Measurements from ENCODE around the gene SLC5A3.

The SLC5A3 gene

GRCh38 chr21:34077888-34078287 lies 4.5 kb downstream of the SLC5A3 start:
- ChIA-PET CTCF (no interaction called here), POLR2A (no interaction called here)
- DNase-seq (ENCODE audit: extremely low spot score) = no peak
- TF ChIP-seq LEF1 (IDR thresholded peaks at IDR 0.05; ENCODE audit: borderline replicate concordance) = no peak
- TF ChIP-seq TARDBP (IDR thresholded peaks at IDR 0.05) = no peak

- ChIA-PET CTCF (no interaction called here), POLR2A (no interaction called here)
- no peak for DNase-seq (ENCODE audit: extremely low spot score)
- TF ChIP-seq SP1 (IDR thresholded peaks at IDR 0.05) = no peak
These were observed 5.5 kb downstream of the SLC5A3 start for GRCh38 chr21:34078915-34079314.

GRCh38 chr21:34080710-34081109 lies 7.3 kb downstream of the SLC5A3 start:
- ChIA-PET POLR2A (interaction anchor here (1.1 kb wide), 1 partner anchor 8 kb away, joined by 3 read pairs; the partner anchor contains the start of genes MRPS6 and SLC5A3), CTCF (interaction anchor here (0.6 kb wide), 1 partner anchor 267 kb away, joined by 3 read pairs; no protein-coding TSS in a partner anchor)
- DNase-seq (ENCODE audit: extremely low spot score) = no peak
- TF ChIP-seq SP1 (IDR thresholded peaks at IDR 0.05) (no peak), NFRKB (IDR thresholded peaks at IDR 0.05) (no peak), L3MBTL2 (conservative IDR thresholded peaks at IDR 0.05) (no peak), CTBP1 (IDR thresholded peaks at IDR 0.05; ENCODE audit: borderline replicate concordance) (no peak), TARDBP (IDR thresholded peaks at IDR 0.05) (no peak), ELF4 (IDR thresholded peaks at IDR 0.05) (no peak), LEF1 (IDR thresholded peaks at IDR 0.05; ENCODE audit: borderline replicate concordance) (no peak), ARNT (IDR thresholded peaks at IDR 0.05) (no peak), FOXA1 (IDR thresholded peaks at IDR 0.05) (no peak), BHLHE40 (IDR thresholded peaks at IDR 0.05; ENCODE audit: borderline replicate concordance) (no peak), HDGF (IDR thresholded peaks at IDR 0.05; ENCODE audit: borderline replicate concordance) (no peak), ZNF384 (IDR thresholded peaks at IDR 0.05) (no peak), PKNOX1 (IDR thresholded peaks at IDR 0.05) (no peak), FOXK2 (IDR thresholded peaks at IDR 0.05) (no peak), SUZ12 (IDR thresholded peaks at IDR 0.05) (no peak), FOXM1 (IDR thresholded peaks at IDR 0.05; ENCODE audit: borderline replicate concordance) (no peak)

GRCh38 chr21:34082769-34083168 lies 9.4 kb downstream of the SLC5A3 start:
- ChIA-PET POLR2A (no interaction called here), CTCF (no interaction called here)
- TF ChIP-seq L3MBTL2 (conservative IDR thresholded peaks at IDR 0.05) (no peak), CTBP1 (IDR thresholded peaks at IDR 0.05; ENCODE audit: borderline replicate concordance) (no peak)
- no peak for DNase-seq (ENCODE audit: extremely low spot score)

GRCh38 chr21:34083357-34083756 lies 10.0 kb downstream of the SLC5A3 start:
- DNase-seq (ENCODE audit: extremely low spot score) = no peak
- TF ChIP-seq NFRKB (IDR thresholded peaks at IDR 0.05) (no peak), BHLHE40 (IDR thresholded peaks at IDR 0.05; ENCODE audit: borderline replicate concordance) (no peak)
- POLR2A ChIA-PET = no interaction called here
- CTCF ChIA-PET = no interaction called here

- no peak for DNase-seq (ENCODE audit: extremely low spot score)
- no peak for TF ChIP-seq ELF4 (IDR thresholded peaks at IDR 0.05)
- no peak for TF ChIP-seq ZNF384 (IDR thresholded peaks at IDR 0.05)
- no peak for TF ChIP-seq CTBP1 (IDR thresholded peaks at IDR 0.05; ENCODE audit: borderline replicate concordance)
- no peak for TF ChIP-seq ARNT (IDR thresholded peaks at IDR 0.05)
- TF ChIP-seq FOXA1 (IDR thresholded peaks at IDR 0.05) = no peak
- TF ChIP-seq NFRKB (IDR thresholded peaks at IDR 0.05) = no peak
- no peak for TF ChIP-seq FOXM1 (IDR thresholded peaks at IDR 0.05; ENCODE audit: borderline replicate concordance)
- no peak for TF ChIP-seq L3MBTL2 (conservative IDR thresholded peaks at IDR 0.05)
- TF ChIP-seq BHLHE40 (IDR thresholded peaks at IDR 0.05; ENCODE audit: borderline replicate concordance) = no peak
- ChIA-PET POLR2A (no interaction called here), CTCF (no interaction called here)
These were observed 11.8 kb downstream of the SLC5A3 start for GRCh38 chr21:34085129-34085528.

GRCh38 chr21:34086887-34087306 lies 13.5 kb downstream of the SLC5A3 start:
- TF ChIP-seq L3MBTL2 (conservative IDR thresholded peaks at IDR 0.05) = no peak
- TF ChIP-seq FOXA1 (IDR thresholded peaks at IDR 0.05) = no peak
- DNase-seq (ENCODE audit: extremely low spot score) = no peak
- CTCF ChIA-PET = interaction anchor here (1.0 kb wide), 1 partner anchor 162 kb away, joined by 5 read pairs; no protein-coding TSS in a partner anchor
- POLR2A ChIA-PET = no interaction called here

- TF ChIP-seq PKNOX1 (IDR thresholded peaks at IDR 0.05) = no peak
- TF ChIP-seq FOXM1 (IDR thresholded peaks at IDR 0.05; ENCODE audit: borderline replicate concordance) = no peak
- TF ChIP-seq NFRKB (IDR thresholded peaks at IDR 0.05) = no peak
- TF ChIP-seq HDGF (IDR thresholded peaks at IDR 0.05; ENCODE audit: borderline replicate concordance) = no peak
- TF ChIP-seq L3MBTL2 (conservative IDR thresholded peaks at IDR 0.05) = no peak
- no peak for TF ChIP-seq BHLHE40 (IDR thresholded peaks at IDR 0.05; ENCODE audit: borderline replicate concordance)
- TF ChIP-seq CTBP1 (IDR thresholded peaks at IDR 0.05; ENCODE audit: borderline replicate concordance) = no peak
- TF ChIP-seq SUZ12 (IDR thresholded peaks at IDR 0.05) = no peak
- ChIA-PET POLR2A (no interaction called here), CTCF (no interaction called here)
- DNase-seq (ENCODE audit: extremely low spot score) = no peak
These were observed 15.4 kb downstream of the SLC5A3 start for GRCh38 chr21:34088752-34089151.
